SH-SY5Y (cell line): ENCODE data around the gene ADGRG3.

Experiments used
- GATA2 ChIP-seq: IDR thresholded peaks from 2 replicates; pipeline ENCODE4 v1.6.1; 2011; ENCODE audit warnings: mild to moderate bottlenecking, low read depth, low read length
- GATA3 ChIP-seq: IDR thresholded peaks from 2 replicates; pipeline ENCODE4 v1.6.1; 2011; ENCODE audit warnings: low read depth, mild to moderate bottlenecking, low read length, moderate library complexity

- TF ChIP-seq GATA3: no peak
- no peak for TF ChIP-seq GATA2
Measured at GRCh38 chr16:57636184-57636583, 31.9 kb upstream of the ADGRG3 start.
